ENCODE measurements around the gene FASTK.
"Not testable (repeated sequence)": the region's sequence is repeated elsewhere in the genome, so short reads cannot be mapped to it uniquely, and the experiment has no call there.

FASTK gene

DNA sequence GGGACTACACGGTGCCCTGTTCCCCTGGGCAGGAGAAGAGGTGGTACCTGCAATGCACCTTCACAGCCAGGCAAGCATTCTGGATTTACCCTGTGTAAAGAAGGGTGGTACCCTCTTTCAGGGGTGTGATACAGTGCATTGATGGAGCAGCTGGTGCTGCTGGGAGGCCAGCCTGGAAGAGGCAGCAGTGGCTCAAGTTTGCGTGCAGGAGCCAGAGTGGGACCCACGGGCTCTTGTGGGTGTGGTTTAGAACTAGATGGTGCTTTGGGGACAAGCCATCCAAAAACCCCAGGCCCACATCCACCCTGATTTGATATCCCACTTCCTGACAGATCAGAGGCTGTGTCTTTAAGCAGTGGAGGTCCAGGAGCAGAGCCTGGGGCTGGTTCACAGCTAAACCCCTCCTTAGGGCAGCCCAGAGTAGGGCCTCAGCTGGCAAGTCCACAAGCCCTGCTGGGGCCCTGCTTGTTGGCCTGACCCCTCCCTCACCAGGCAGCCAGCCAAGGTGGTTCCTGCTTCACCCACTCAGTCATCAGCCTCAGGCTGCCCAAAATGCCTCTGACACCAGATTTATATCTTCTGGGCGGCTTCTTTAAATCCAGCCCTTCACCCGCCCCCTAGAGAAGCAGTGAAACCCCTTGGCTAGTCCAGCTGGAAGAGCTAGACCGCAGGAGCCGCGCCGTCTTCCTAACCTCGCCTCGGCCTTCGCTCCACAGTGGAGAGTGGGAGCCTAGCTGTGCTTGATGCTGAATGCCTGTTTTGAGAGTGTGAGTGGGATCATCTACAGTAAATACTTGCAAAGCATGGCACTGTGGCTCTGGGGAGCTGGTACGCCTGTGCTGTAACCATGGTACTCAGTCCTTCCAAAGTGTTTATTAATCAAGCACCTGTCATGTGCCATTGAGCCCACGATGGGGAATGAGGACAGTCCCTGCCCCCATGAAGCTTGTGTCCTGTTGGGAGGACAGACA is 33.7 kb downstream of the FASTK start:
- DNase-seq (ENCODE audit: low read depth) = no peak

DNA sequence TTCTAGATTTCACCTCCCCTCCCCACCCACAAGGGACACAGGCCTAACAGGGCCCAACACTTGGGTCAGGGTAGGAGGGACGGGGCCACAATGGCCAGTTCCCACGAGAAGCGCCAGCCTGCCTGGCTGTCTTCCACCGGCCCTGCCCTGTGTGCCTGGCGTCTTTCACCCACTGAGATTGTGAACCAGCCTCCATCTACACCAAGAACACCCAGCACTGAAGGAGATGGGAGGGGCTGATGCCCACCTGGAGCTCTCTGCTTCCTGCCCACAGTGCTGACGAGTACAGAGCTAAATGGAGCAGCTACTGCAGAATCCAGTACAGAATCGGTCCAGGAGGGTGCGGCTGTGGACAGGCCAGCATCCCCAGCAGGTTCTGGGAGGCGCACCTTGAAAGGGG is 34.6 kb downstream of the FASTK start:
- DNase-seq (ENCODE audit: low read depth) = no peak

DNA sequence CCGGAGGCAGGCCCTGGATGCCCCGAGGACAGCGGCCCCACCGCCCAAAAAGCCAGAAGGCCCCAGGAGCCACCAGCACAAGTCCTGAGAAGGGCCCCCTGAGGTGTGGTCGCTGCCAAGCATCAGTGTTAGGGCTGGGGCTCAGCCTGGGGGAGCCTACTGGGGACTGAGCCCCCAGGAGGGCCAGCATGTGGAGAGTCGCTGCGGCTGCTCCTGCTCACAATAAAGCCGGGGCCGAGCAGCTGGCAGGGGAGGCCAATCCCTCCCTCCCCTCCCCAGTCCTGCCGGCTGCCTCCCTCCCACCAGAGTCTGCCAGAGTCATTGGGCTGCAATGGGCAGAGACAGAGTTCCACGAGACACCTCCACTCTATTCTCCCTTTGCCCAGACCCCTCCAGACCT is 35.3 kb downstream of the FASTK start:
- DNase-seq (ENCODE audit: low read depth) = no peak

DNA sequence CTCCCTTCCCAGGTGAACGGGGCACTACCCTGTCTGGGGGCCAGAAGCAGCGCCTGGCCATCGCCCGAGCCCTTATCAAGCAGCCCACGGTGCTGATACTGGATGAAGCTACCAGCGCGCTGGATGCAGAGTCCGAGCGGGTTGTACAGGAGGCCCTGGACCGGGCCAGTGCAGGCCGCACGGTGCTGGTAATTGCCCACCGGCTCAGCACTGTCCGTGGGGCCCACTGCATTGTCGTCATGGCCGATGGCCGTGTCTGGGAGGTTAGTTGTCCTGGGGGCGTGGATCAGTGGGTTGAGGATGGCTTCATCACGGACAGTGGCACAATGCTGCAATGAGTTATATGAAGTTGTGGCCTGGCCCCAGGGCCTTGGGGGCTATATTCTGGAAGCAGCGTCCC is 36.6 kb downstream of the FASTK start:
- DNase-seq (ENCODE audit: low read depth) = no peak

DNA sequence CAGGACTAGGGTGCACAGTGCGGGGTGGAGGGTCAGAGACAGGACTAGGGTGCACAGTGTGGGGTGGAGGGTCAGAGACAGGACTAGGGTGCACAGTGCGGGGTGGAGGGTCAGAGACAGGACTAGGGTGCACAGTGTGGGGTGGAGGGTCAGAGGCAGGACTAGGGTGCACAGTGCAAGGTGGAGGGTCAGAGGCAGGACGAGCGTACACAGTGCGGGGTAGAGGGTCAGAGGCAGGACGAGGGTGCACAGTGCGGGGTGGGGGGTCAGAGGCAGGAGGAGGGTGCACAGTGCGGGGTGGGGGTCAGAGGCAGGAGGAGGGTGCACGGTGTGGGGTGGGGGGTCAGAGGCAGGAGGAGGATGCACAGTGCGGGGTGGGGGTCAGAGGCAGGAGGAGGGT is 37.2 kb downstream of the FASTK start:
- not testable (repeated sequence) for DNase-seq (ENCODE audit: low read depth)

DNA sequence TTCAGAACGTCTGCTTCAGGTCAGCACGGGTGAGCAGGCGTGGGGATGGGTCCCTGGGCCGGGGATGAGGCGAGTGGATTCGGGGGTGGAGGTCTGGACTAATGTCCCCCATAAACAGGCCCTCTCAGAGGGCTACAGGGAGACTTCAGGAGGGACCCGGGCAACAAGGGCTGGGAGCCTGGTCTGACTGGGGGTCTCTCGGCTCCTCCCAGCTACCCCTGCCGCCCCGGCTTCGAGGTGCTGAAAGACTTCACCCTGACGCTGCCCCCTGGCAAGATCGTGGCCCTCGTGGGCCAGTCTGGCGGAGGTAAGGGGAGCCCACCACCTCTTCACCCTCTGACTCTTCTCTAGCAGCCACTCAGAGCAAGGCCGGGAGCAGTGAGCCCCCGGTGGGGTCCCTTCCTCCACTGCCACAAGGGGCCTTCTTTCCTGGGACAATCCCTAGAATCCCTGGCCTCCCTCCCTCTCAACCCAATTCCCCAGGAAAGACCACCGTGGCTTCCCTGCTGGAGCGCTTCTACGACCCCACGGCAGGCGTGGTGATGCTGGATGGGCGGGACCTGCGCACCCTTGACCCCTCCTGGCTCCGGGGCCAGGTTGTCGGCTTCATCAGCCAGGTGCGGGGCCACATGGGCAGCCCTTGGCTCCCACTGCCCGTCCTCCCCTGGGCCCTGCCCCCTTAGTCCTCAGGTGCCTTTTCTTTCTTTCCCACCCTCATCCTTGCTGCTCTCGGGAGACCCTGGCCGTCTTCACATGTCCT is 39.8 kb downstream of the FASTK start:
- no peak for DNase-seq (ENCODE audit: low read depth)

DNA sequence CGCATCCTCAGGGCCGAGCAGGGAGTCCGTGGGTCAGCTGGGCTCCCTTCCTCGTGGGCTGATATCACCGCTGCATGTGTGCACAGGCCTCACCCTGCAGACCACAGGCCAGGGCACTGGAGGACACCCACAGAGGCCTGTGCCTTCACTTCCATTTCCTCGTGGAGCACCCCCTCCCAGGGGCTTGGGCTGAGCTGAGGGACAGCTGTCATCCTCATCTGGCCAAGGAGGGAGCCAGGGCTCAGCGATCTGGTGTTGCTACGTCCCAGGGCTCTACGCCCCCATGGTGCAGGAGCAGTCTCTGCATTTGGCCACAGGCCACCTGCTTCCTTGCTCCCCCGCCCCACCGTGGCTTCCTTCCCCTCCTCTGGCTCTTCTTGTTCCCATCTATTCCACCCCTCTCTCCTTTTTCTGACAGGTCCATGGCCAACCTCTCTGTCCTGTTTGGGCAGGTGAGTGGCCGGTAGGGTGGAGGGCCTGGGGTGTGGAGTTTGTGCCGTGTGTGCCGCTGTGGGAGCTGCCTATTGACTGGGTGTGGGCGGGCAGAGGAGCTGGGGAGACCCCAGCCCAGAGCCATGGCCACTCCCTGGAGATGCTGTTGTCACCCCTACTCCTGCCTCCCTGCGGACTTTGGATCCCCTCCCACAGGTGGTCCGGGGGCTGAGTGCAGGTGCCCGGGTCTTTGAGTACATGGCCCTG is 40.6 kb downstream of the FASTK start:
- DNase-seq (ENCODE audit: low read depth) = no peak

DNA sequence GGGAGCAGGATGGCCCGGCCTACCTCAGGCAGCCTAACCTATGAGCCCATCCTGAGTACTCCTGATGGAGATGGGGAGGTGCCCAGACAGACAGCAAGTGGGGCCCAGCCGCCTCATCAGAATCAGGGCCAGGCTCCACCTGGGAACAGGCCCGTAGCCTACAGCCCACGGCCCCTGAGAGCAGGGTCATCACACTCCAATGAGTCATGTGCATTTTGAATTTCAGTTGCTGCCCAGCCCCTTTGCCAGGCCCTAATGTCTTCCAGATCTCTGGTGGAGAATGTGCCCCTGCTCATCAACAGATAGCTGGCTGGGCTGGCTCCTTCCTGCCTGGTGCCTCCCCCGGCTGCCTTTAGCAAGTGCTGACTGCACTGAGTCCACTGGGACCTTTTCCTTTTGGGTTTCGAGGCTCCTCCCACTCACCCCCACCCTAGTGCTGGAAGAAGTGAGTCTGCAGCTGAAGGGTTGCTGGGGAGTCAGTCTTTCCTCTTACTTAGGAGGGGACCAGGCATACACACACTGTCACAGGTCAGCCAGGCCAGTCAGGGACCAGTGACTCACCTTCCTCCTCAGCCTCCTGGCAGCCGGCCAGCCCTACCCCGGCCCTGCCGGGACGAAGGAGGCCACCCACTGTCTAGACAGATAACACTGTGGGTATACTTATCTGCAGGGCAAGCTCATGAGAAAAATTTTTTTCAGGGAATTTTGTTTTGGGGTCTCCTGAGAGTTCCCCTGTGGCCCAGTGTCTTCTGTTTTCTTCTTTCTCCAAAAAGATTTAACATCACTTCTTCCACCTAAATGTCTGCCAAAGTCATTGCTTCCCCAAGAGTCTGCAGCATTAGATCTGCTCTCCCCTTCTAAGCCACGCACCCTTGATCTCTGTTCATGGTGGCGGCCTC is 41.4 kb downstream of the FASTK start:
- DNase-seq (ENCODE audit: low read depth) = peak; percentile 52

DNA sequence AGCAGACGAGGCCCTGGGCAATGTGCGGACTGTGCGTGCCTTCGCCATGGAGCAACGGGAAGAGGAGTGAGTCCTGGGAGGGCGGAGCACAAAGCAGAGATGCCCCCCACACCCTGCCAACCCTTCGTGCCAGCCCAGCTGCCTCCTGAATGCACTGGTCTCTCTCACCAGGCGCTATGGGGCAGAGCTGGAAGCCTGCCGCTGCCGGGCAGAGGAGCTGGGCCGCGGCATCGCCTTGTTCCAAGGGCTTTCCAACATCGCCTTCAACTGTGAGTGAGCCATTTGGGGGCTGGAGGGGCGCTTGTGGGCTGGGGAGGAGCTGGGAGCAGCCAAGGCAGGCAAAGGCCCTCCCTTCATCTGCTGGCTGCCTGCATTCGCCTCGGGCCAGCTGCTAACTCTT is 44.7 kb downstream of the FASTK start:
- no peak for DNase-seq (ENCODE audit: low read depth)

DNA sequence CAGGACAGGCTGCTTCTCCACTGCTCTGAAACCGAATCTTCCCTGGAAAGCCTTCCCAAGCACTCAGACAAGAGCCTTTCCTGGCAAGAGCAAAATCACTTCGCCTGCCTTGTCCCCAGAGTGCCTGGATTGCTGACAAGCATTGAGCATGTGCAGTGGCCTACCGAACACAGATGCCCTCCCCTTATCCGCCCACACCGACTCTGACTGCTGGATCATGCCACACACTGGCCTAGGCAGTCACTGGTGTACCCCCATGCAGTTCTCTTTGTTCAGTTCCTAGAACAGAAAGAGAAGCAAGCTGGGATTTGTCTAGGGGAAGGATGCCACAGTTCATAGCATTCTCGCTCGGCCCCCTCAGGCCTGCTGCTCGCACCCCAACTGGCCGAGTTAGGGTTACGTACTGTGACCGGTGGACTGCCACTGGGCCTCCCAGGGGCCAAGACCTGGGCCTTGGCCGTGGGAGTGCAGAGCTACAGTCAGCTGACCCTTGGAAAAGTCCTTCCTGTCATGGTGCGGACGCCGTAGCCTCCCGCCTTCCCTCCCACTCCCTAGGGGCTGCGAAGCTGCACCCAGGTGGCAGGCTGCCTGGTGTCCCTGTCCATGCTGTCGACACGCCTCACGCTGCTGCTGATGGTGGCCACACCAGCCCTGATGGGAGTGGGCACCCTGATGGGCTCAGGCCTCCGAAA is 45.4 kb downstream of the FASTK start:
- no peak for DNase-seq (ENCODE audit: low read depth)

DNA sequence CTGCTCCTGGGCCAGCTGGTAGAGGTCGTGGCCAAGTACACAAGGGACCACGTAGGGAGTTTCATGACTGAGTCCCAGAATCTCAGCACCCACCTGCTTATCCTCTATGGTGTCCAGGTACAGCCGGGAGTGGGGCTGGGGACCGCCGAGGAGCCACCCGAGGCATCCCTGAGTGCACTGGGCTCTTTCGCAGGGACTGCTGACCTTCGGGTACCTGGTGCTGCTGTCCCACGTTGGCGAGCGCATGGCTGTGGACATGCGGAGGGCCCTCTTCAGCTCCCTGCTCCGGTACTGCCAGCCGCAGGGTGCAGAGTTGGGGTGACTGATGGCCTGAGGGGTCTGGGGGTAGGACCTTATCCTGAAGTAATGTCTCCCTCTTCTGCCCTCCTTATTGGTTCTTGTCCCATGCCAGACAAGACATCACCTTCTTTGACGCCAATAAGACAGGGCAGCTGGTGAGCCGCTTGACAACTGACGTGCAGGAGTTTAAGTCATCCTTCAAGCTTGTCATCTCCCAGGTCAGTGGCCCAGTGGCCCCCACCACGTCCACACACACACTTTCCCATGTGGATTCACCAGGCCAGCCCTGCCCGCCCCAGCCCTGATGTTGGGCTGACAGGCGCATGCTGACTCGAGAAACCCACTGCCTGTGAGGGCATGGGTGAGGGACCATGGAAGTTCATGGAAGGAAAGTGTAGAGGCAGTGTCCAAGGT is 46.1 kb downstream of the FASTK start:
- no peak for DNase-seq (ENCODE audit: low read depth)

DNA sequence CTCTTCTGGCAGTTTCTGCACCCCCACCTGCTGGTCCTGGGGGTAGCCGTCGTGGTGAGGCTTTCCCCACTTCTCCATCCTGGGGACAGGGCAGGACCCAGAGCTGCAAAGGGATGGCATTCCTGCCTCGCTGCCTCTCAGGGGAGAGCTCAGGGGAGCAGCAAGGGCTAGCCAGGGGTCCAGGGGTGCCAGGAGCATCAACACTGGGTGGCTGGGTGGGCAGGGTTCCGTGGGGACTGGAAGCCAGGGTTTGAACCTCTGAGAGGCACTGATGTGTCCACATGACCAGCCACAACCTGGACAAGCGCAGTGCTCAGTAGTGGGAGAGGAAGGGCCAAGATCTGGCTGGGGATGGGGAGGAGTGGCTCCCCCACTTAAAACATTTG is 46.8 kb downstream of the FASTK start:
- no peak for DNase-seq (ENCODE audit: low read depth)

DNA sequence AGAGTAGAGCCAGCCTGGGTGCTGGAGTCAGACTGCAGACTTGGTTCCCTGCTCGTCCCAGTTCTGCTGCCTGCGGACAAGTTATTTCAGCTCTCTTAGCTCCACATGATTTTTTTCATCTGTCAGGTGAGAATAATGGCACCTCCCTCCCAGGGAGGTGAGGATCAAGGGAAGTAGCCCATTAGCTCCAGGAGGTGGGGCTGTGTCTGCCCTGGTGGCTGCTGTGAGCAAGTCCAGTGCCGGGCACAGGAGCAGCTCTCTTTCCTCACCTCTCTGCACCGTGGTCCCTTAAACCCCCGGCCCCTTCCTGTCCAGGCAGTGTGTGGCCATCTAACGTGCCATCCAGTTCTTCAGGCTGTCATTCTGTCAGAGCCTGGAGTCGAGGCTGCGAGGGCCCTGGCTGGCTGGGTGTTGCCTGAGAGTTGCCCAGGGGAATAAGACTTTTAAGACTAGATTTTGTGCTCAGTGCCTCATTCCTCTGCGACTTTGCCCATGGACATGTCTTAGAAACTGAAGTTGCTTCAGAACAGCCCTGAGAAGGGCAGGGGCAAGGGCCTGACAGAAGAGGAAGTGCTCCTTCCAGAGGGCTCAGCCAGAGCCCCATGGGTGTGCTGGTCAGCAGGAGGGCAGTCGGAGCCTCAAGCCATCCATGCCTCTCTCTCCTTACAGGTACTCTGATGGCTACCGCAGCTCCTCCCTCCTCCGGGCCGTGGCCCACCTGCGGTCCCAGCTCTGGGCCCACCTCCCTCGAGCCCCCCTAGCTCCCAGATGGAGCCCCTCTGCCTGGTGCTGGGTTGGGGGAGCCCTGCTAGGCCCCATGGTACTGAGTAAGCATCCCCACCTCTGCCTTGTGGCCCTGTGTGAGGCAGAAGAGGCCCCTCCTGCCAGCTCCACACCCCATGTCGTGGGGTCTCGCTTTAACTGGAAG is 47.4 kb downstream of the FASTK start:
- no peak for DNase-seq (ENCODE audit: low read depth)

DNA sequence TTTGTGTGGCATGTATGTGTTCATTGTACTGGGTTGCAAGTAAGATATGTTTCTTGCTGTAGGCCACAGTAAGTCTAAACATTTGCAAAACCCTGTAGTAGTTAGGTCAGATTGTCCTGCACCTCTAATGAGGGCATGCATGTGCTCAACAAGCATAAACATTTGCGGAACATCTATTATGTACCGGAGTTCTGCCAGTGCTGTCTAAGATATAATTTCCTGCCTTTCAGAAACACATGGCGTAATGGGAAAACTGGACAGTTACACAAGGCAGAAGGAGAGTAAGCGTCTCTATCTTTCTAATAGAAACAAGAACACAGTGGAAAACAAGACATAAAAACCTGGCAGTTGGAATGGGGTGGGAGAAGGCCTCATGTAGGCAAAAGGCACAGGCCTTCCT is 49.6 kb downstream of the FASTK start:
- no peak for DNase-seq (ENCODE audit: low read depth)

DNA sequence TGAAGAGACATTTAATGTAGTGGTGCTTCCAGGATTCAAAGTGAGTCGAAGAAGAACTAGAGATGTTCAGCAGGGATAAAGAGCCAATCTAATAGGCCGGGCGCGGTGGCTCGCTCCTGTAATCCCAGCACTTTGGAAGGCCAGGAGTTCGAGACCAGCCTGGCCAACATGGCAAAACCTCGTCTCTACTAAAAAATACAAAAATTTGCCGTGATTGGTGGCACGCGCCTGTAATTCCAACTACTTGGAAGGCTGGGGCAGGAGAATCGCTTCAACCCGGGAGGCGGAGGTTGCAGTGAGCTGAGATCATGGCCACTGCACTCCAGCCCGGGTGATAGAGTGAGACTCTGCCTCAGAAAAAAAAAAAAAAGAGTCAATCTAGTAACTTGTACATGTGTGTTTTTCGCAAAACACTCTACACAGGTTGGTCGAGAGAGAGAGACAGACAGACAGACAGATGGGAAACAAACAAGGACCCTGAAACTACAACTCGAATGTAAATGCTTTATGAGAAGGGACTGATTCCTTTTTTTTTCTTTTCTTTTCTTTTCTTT is 51.6 kb downstream of the FASTK start:
- DNase-seq (ENCODE audit: low read depth) = no peak

DNA sequence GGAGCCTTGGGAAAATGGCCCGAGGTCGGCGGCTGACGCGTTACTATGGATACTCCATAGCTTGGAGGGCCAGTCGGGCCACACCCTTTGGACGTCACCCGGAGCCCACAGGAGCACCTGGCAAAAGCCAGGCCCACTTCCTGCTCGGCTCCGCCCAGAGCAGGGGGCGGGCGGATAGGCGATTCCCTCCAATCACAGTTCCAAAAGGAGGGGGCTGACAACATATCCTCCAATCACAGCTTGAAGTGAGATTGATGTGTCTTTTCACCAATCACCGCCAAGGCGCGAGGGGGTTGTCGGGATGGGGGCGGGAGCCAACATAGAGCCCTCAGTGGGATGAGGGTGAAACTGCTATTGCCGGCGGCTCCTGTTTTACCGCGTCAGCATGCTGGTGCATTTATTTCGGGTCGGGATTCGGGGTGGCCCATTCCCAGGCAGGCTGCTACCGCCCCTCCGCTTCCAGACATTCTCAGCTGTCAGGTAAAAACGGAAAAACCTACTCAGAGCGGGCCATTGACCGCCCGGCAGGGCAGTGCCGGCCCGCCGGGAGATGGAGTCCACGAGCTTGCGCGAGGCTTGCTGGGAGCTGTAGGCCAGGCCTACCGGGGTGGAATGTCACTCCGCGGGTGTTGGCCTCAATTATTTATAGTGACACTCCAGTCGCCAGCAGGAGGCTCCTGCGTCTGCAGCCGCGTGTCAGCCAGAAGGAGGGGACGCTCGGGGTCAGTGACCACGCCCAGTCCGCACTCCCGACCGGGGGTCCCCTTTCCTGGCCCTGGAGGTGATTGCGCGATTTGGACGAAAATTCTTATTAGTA is 52.3 kb downstream of the FASTK start, which contains the start of gene ABCB8:
ABCB8 (plus strand) TSS at position 320 of the 817 bp plus-strand sequence; CDS start at position 386, 66 bp downstream.
- DNase-seq (ENCODE audit: low read depth) = peak; percentile 91

DNA sequence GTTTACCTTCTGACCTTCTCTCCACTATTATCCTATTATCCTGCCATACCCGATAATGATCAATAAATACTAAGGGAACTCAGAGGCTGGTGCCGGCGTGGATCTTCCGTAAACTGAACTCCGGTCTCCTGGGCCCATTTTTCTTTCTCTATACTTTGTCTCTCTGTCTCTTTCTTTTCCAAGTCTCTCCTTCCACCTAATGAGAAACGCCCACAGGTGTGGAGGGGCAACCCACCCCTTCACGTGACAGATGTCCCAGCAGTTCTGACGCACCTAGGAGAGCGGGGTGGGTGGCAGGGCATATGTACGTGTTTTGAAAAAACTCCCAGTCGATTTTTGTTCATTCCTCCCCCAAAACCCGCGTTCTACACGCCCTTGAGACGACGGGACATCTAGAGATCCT is 52.9 kb downstream of the FASTK start:
- DNase-seq (ENCODE audit: low read depth) = not testable (repeated sequence)

Data from activated T-helper 9 cell treated with anti-CD3 and anti-CD28 coated beads, Interleukin-2, amount 50 U/mL, for 16 hours (primary cell).